HG03342 (cell line): ENCODE measurements around the gene TSHZ2.
"Not testable (repeated sequence)": the region's sequence is repeated elsewhere in the genome, so short reads cannot be mapped to it uniquely, and the experiment has no call there.

Experiments
- ATAC-seq: cut with Tn5 transposase; IDR thresholded peaks from one replicate; pipeline ENCODE4 v1.9.1; 2021; ENCODE audit warnings: mild to moderate bottlenecking, moderate library complexity; ENCODE audit not compliant: unreplicated experiment

TSHZ2 gene

DNA sequence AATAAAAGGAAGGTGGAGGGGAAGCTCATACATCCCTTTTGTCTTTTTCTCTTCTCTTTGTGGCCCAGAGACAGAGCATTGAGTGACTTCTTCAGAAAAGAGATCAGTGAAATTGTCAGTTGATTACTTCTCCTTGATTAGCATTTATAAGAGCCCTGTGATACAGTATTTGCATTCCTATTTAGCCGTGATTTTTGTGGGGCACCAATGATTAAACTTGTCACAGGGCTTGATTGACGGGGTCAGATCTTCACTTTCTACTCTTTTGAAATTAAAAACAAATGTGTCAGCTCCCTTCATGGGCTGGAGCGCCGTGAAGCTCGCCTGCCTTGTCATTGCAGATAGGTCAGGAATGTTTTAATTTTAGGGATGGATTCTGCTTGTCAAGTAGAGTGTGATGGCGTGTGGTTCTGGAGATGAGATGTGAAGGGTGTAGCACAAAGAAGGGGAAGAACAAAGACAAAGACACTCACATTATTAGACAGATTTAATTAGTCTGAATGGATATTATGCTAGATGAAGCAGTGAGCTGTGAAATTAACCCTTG is 454.7 kb downstream of the TSHZ2 start:
- no peak for ATAC-seq

GRCh38 chr20:53427951-53428350 is 455.8 kb downstream of the TSHZ2 start:
- no peak for ATAC-seq

DNA sequence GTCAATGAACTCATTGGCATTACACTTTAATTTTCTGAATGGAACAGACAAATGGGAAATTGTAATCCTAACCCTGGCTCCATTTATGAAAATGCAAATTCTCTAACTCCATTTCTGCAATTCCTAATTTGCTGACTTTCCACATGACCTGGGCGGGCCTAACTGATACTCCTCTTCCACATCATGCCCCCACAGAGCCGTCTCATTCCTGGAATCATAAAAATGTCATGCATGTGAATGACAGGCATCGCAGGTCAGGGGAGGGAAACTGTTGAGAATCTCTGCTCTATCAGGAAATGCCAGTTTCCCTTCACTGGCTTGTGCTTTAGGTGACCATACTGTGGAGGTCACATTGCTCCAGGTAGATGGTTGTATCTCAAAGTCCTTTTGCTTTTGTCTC is 456.4 kb downstream of the TSHZ2 start:
- ATAC-seq = no peak

DNA sequence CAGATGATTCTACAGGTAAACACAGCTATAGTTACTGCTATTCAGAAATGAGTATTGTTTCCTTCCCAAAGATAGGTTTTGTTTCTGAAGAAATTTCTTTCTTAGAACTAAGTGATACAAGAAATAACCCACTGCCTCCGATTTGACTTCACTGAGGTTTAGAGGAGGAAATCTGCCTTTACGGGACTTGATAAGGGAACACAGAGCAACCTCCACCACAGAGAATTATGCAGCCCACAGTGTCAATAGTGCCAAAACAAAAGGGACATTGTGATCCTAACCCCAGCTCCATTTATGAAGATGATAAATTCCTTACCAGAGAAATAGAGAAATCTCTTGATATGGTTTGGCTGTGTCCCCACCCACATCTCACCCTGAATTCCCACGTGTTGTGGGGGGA is 456.8 kb downstream of the TSHZ2 start:
- no peak for ATAC-seq

GRCh38 chr20:53434662-53435061 is 462.5 kb downstream of the TSHZ2 start:
- no peak for ATAC-seq

- ATAC-seq = not testable (repeated sequence)
These were observed 464.8 kb downstream of the TSHZ2 start for GRCh38 chr20:53436927-53437326.

DNA sequence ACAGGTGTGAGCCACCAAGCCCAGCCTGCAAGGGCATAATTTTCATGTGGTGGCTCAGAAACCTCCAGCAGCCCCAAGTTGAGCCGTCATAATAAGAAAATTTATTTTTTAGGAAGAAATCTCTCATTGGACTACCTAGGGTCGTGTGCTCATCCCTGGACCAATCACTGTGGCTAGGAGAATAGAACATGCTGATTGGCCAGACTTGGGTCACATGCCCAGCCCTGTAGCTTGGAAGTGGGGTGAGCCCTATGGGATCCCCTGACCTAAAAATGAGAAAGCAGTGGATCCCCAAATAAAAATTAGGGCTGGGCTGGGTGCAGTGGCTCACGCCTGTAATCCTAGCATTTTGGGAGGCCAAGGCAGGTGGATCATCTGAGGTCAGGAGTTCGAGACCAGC is 466.2 kb downstream of the TSHZ2 start:
- no peak for ATAC-seq

DNA sequence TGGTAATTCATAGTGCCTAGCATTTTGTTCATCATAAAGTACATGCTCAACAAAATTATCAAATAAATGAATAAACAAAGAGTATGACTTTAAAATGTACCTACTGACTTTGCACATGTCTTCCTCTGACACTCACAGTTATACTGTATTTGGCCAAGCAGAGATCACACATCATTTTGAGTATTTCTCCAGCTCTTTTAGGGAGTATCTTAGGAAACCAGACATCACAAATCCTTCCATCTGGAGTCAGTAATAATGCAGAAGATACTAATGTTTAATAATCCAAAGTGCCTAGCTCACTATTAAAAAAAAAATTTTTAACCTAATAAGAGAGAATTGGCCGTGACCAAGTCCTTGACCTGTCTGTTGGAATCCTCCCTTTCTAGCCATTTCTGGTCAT is 466.9 kb downstream of the TSHZ2 start:
- ATAC-seq = no peak

DNA sequence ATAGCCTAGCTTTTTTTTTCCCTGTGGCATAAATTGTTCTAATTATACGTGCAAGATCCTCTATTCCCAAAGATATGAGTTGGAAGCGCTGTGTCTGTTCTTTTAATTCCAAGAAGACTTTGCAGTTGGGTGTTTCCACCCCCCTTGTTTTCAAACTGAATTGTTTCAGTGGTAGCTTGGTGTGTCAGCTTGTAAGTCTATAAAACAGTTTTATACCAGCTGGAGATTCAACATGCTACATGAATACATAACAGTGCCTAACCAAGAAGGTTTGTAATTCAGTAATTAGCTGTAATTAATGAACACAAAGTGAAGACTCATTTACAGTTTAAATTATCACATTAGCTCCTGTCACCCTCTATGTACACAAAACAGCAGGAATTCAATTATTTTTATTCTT is 467.5 kb downstream of the TSHZ2 start:
- no peak for ATAC-seq

GRCh38 chr20:53444401-53445149 is 472.4 kb downstream of the TSHZ2 start:
- ATAC-seq = no peak

- ATAC-seq = no peak
These were observed 473.2 kb downstream of the TSHZ2 start for GRCh38 chr20:53445321-53445731.

DNA sequence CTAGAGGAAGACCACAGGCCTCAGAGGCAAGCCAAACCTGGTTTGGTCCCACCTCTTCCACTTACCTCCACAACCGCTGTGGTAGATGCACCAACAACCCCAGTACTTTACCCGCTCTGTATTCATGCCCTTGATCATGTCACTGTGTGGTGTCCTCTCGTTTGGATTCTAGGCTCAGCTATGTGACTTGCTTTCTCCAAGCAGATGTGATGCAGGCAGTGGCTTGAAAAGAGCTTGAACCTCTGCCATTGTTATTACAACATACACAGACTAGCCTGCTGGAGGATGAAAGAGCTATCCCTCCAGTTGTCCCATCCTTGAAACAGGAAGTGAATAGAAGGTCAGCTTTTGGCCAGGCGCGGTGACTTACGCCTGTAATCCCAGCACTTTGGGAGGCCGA is 473.8 kb downstream of the TSHZ2 start:
- no peak for ATAC-seq

DNA sequence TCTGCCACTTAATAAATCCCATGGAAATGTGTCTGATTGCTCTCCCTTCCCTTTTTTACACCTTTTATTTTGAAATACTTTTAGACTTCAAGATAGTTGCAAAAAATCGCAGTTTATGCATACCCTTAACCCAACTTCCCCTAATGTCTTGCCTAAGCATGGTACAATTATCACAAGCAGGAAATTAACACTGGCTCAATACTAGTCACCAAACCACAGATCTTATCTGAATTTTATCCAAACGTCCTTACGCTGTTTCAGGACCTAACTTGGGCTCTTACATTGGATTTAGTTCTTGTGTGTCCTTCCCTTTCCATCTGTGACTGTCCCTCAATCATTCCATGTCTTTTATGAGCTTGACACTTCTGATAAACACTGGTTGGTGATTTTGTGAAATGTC is 475.2 kb downstream of the TSHZ2 start:
- no peak for ATAC-seq

GRCh38 chr20:53448426-53448825 is 476.3 kb downstream of the TSHZ2 start:
- ATAC-seq = no peak

DNA sequence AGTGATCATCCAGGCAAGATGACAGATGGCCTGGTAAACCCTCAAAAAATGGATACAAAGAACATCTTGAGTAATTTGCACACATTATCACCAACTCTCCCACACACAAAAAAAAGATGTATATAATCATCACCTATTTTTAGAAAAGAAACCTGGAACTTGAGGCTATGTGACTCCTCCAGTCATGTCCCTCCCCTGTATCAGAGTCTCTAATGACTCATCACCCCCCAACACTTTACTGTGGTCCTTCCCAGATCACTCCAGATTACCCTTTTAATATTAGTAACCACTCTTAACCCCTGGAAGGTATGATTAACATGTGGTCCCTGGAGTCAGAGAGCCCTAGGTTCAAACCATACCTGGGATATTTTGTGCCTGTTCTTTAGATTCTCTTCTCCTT is 476.7 kb downstream of the TSHZ2 start:
- ATAC-seq = no peak

GRCh38 chr20:53453076-53453475 is 480.9 kb downstream of the TSHZ2 start:
- ATAC-seq = no peak

DNA sequence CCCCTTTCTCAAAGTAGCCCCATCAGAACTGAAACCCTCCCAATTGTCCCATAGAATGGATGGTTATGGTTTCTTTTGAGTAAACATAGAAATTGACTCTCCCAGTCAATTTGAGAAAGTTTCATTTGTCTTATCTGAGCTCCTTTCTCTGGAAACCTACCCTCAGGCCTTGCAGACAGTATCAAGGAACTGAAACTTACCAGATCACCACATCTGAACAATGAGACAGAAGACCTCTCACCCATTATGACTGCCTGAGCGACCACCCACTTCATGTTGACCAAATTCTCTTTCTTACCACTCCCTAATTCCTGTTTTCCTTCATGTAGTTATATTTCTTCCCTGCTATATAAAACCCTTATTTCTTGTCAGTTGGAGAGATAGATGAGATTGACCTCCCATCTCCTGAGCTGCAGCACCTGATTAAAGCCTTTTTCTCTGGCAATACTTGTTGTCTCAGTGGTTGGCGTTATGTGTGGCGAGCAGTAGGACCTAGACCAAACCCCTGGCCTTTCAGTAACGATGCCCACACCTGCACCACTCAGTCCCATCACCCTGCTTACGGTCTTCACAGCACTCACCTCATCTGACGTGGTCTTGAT is 482.6 kb downstream of the TSHZ2 start:
- ATAC-seq = no peak

DNA sequence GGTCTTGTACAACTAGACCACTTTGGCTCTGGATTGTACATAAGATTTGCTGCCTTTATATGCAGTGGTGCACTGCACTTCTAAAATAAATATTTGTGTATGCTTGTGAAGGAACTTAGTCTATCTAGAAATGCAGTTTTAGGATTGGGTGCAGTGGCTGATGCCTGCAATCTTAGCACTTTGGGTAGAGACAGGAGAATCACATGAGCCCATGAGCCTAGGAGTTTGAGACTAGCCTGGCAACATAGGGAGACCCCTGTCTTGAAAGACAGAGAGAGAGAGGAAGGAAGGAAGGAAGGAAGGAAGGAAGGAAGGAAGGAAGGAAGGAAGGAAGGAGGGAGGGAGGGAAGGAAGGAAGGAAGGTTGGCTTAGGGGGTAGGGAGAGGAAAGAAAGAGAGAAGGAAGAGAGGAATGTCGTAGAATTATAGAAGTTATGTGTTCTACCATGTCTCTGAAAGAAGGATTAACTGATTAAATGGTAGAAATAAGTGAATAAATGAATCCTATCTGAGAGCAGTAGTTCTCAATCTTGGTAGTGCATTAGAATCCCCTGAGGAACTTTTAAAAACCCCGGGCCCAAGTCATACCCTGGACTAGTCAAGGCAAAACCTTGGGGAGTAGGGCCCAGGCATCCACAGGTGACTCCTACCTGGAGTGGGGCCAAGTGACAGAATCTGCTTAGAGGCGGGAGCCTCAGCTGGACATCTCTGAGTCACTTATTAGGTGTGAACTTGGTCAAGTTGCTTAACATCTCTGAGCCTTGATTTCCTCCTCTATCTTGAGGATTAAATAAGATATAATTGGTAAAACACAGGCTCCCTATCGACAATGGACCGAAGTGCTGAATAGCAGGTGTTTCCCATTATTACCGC is 491.2 kb downstream of the TSHZ2 start:
- no peak for ATAC-seq

GRCh38 chr20:53466279-53466678 is 494.1 kb downstream of the TSHZ2 start:
- ATAC-seq = no peak

GRCh38 chr20:53468587-53468986 is 496.4 kb downstream of the TSHZ2 start:
- ATAC-seq = no peak

DNA sequence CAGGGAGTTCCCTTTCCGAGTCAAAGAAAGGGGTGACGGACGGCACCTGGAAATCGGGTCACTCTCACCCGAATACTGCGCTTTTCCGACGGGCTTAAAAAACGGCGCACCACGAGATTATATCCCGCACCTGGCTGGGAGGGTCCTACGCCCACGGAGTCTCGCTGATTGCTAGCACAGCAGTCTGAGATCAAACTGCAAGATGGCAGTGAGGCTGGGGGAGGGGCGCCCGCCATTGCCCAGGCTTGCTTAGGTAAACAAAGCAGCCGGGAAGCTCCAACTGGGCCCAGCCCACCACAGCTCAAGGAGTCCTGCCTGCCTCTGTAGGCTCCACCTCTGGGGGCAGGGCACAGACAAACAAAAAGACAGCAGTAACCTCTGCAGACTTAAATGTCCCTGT is 500.7 kb downstream of the TSHZ2 start:
- not testable (repeated sequence) for ATAC-seq

DNA sequence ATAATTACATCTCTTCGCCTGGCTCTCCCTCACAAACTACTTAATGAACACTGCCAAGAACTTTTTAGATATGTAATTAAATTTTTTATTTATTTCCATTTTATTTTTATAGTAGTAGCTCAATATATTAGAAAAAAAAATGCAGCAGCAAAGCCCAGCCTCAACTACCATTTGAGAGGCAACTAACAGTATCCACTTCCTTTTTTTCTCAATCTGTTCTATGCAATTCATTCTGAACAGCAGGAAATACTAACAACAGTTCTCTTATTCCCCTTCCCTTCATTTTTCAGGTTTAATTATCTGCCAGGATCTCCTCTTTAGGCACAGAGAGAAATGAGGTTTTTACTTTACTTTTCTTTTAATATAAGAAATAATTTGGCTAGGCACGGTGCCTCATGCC is 508.8 kb downstream of the TSHZ2 start:
- no peak for ATAC-seq
